NCI-H1694 treated with DMSO at 0.1 percent for 48 hours (cell line): ENCODE results near the gene MAP3K15.

Experiments used
- DNase-seq: peaks from one replicate; lab custom pipeline; 2025; lab: John Stamatoyannopoulos, UW

Gene MAP3K15

GRCh38 chrX:19343535-19344408, 171.5 kb downstream of the MAP3K15 start, which contains the start of gene PDHA1:
Gene PDHA1 (plus strand): TSS chrX:19343927. CDS start chrX:19344038, 111 bp downstream.
- peak; percentile 55 for DNase-seq

- DNase-seq = no peak
Observed at GRCh38 chrX:19343085-19343534, 172.2 kb downstream of the MAP3K15 start.

- DNase-seq = no peak
Observed at GRCh38 chrX:19342331-19342906, 172.9 kb downstream of the MAP3K15 start.

DNA sequence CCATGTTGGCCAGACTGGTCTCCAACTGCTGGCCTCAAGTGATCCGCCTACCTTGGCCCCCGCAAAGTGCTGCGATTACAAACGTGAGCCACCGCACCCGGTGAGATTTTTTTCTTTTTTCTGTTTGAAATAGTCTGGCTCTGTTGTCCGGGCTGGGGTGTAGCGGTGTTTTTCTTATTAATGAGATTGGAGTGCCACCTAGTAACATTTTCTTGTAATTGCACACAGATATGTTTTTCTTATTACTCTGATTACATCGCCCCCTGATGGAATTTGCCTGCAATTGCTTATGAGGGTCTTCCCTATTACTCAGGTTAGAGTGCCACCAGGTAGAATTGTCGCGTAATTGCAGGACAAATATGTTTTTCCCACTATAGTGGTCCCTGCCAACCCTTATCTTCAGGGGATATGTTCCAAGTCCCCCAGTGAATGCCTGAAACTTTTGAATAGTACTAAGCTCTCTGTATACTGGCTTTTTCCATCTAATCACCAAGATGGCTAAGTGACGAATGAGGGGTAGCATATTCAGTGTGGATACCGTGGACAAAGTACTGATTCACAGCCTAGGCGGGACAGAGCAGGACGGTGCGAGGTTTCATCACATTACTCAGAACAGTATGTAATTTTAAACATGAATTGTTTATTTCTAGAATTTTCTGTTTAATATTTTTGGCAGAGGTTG, 180.2 kb downstream of the MAP3K15 start:
- peak; percentile 6 for DNase-seq

- peak; percentile 1 for DNase-seq
Observed at GRCh38 chrX:19332983-19333382, 182.3 kb downstream of the MAP3K15 start.

DNA sequence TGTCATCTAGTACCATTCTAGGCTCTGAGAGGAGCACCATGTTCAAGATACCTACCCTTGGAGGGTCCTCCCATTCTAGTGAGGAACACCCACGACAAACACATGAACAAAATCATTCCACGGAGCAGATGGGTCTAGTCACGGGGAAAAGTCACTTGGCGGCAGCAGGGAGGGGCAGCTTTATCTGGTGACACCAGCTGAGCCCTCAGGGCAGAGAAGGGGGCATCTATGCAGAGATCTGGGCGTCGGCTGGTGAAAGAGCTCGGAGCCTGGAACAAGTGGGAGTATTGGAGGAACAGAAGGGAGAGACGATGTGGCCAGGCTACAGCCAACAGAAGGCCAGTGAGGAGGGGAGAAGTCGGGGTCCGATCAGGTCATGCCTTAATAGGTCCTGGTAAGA, 183.5 kb downstream of the MAP3K15 start:
- DNase-seq = no peak

- DNase-seq = no peak
Observed at GRCh38 chrX:19326567-19326966, 188.7 kb downstream of the MAP3K15 start.
